NCI-H524 (cell line): Measurements from ENCODE around the gene MOXD1.

Source experiments
- DNase-seq, 2 experiments: peaks; one replicate each; lab custom pipeline; 2025; lab: John Stamatoyannopoulos, UW

The MOXD1 gene

GRCh38 chr6:132399376-132400074, 1.8 kb downstream of the MOXD1 start:
- DNase-seq = no peak

GRCh38 chr6:132395015-132395597, 6.2 kb downstream of the MOXD1 start:
- no peak for DNase-seq

GRCh38 chr6:132392792-132393191, 8.5 kb downstream of the MOXD1 start:
- DNase-seq = no peak

- DNase-seq = no peak
Observed at GRCh38 chr6:132392270-132392646, 9.0 kb downstream of the MOXD1 start.

GRCh38 chr6:132391391-132392269, 9.6 kb downstream of the MOXD1 start:
- peak in 1 of 2 experiments; percentile 6 for DNase-seq

- no peak for DNase-seq
Observed at GRCh38 chr6:132390451-132390850, 10.8 kb downstream of the MOXD1 start.

GRCh38 chr6:132390017-132390416, 11.3 kb downstream of the MOXD1 start:
- DNase-seq = no peak

- no peak for DNase-seq
Observed at GRCh38 chr6:132388291-132388690, 13.0 kb downstream of the MOXD1 start.

GRCh38 chr6:132382630-132383175, 18.6 kb downstream of the MOXD1 start:
- peak; percentile 46 to 81 for DNase-seq

GRCh38 chr6:132381381-132381780, 19.9 kb downstream of the MOXD1 start:
- DNase-seq = no peak

- DNase-seq = no peak
Observed at GRCh38 chr6:132380358-132381029, 20.8 kb downstream of the MOXD1 start.

- DNase-seq = no peak
Observed at GRCh38 chr6:132369526-132369925, 31.7 kb downstream of the MOXD1 start.

GRCh38 chr6:132368916-132369481, 32.3 kb downstream of the MOXD1 start:
- DNase-seq = no peak

- DNase-seq = peak in 1 of 2 experiments; percentile 21
Observed at GRCh38 chr6:132365281-132365907, 35.9 kb downstream of the MOXD1 start.

GRCh38 chr6:132364306-132365074, 36.8 kb downstream of the MOXD1 start:
- DNase-seq = no peak

GRCh38 chr6:132362442-132363185, 38.7 kb downstream of the MOXD1 start:
- peak; percentile 52 to 86 for DNase-seq

GRCh38 chr6:132361101-132361500, 40.2 kb downstream of the MOXD1 start:
- DNase-seq = no peak

GRCh38 chr6:132359886-132360285, 41.4 kb downstream of the MOXD1 start:
- no peak for DNase-seq

GRCh38 chr6:132357120-132357519, 44.2 kb downstream of the MOXD1 start:
- DNase-seq = no peak
